ENCODE results near the gene IGF2BP3.
A peak's percentile ranks its signal among the peaks of the same experiment; 100 is the strongest.

The IGF2BP3 gene

GRCh38 chr7:23471106-23471859 is 992 bp upstream of the IGF2BP3 start:
- peak; percentile 97 for DNase-seq

DNA sequence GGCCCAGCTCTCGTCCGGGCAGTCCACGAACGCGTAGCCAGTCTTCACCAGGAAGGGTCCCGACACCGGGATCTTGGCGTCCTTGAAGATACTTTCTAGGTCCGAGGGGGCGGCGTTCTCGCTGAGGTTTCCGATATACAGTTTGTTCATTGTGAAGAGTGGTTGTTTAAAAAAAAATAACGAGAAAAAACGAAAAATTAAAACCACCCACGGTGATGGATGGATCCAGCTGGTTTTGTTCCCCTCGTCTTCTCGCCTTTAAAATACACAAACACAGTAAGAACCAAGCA is 385 bp downstream of the IGF2BP3 start:
- peak; percentile 55 for DNase-seq

DNA sequence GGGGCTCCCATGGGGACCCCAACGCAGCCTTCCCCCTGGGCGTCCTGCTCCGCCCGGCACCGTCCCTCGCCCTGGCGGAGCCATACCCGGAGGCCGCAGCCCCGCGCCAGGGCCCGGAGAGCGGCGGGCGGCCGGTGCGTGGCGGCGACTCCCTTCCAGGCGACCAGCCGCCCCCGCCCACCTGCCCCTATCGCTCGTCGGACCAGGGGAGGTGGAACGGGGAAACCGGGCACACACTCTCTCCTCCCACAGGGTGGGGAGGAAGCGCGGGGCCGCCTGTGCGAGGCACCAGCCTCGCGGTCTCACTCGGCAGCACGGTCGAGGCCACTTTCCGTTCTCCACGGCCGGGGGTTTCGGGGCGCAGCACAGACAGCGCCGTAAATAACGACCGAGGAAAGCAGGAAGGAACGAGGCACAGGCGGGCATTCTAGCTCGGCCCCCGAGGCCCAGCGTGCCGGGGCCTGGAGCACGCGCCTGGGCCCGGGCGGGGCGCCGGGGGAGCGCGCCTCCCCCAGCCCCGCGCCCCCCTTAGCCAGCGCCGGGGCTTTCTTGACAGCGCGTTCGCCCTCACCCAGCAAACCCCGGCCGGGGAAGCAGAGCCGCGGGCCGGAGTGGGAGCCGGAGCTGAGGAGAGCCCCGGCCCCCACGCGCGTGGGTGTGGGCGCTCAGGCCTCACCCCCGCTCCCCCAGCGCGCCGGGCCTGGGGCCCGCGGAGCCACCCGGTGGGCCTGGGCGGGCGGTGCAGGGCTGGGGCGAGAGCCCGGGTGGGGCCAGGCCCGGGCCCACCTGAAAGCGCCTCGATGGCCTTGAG is 936 bp downstream of the IGF2BP3 start:
- DNase-seq, result peak; percentile 45

DNA sequence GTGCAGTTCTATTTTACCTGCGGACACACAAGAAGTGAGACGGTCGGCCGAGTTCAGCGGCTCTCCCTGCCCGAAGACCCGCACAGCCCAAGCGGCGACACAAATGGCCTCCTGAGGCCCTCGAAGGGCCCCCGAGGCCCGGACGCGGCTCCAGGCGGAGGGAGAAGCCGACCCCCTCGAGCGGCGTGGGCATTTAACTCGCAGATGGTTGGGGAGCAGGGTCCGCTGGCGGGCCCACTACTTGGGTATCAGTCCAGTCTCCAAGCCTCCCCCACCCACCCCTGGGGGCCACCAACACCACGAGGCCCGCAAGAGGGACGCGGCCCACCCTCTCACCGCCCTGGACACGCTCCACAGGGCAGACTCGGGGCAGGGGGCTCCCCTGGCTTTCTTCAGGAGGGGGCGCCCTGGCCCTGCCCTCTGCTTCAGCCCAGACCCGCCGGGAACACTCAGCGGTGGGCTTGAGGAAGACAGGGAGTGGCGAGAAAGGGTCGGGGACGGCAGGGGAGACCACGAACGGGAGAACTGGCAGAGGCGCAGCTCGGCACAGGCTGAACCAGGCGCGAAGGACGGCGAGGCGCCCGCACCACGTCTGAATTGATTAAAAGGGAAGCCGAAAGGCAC is 1.7 kb downstream of the IGF2BP3 start:
- peak; percentile 62 for DNase-seq

GRCh38 chr7:23467806-23468525 is 2.3 kb downstream of the IGF2BP3 start:
- peak; percentile 67 for DNase-seq

DNA sequence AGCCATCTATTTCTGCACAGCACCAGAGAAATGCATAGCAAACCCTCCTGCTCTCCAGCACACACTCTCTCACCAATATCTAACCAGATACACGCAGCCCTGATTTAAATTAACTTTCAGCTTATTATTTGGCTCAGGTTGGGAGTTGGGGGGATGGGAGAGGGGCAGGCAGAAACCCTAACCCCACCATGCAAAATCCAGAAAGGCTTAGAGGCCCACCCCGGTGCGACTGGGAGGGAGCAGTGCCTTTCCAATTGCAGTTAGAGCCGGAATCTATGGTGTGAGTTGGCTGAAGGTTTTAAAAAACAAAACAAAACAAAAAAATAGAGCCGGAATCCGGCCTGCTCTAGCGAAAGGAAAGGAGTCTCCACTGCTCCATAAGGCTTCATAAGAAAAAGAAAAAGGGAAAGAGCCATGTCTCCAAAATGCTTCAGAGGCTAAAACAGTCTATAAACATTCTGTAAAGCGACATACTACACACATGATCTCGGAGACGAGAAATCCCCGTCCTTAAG is 2.9 kb downstream of the IGF2BP3 start:
- peak; percentile 63 for DNase-seq

- no peak for DNase-seq
These were observed 7.4 kb downstream of the IGF2BP3 start for GRCh38 chr7:23462846-23463245.

DNA sequence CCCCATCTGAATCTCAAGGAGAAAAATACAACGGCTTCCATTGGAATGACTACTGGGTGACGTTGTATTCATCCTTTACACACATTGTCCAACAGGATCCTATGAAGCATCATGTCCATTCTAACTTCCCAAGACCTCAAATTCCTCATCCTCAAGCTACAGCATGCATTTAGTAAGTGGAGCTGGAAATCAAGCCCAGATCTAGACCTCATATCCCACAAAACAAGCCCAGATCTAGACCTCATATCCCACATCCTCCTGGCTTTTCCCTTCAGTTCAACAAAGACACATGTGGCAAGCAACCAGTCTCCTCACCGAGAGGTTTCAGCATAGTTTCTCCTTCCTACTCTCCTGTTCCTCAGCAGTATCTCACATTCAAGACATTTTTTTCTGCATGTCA is 12.2 kb downstream of the IGF2BP3 start:
- DNase-seq, result no peak

DNA sequence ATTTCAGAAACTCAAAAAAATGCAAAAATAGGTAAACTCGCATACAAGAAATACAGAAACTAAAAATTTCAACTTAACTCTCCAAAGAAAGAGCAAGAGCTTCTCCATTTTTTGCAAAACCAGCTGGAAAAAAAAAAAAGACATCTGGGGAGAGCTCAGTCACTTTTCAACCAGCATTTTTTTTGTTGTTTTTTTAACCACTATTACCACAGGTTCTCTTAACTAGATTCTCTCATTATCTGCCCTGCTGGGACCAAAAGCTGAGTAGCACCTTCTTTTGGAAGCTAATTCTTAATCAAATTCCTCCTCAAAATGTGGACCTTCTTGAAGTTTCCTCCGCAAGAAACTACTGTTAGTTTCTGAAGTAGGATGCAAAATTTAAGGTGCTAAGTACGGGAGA is 14.2 kb downstream of the IGF2BP3 start:
- DNase-seq, result no peak

- peak; percentile 78 for DNase-seq
These were observed 15.3 kb downstream of the IGF2BP3 start for GRCh38 chr7:23454881-23455526.

GRCh38 chr7:23450518-23450917 is 19.8 kb downstream of the IGF2BP3 start:
- peak; percentile 11 for DNase-seq

- DNase-seq, result no peak
These were observed 20.4 kb downstream of the IGF2BP3 start for GRCh38 chr7:23449941-23450340.

DNA sequence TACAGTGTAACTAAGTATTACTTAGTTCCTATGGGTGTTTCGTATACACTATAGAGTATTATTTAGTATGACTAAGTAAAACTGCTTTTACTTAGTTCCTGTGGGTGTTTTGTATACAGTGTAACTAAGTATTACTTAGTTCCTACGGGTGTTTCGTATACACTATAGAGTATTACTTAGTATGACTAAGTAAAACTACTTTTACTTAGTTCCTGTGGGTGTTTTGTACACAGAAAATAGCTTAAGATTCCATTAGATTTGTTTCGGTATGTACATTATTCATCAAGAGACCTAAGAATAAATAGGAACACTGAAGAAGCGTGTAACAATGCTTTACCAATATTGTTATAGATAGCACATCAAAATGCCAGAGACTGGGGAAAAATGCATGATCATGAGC is 25.0 kb downstream of the IGF2BP3 start:
- no peak for DNase-seq

GRCh38 chr7:23443974-23444373 is 26.3 kb downstream of the IGF2BP3 start:
- DNase-seq, result no peak

DNA sequence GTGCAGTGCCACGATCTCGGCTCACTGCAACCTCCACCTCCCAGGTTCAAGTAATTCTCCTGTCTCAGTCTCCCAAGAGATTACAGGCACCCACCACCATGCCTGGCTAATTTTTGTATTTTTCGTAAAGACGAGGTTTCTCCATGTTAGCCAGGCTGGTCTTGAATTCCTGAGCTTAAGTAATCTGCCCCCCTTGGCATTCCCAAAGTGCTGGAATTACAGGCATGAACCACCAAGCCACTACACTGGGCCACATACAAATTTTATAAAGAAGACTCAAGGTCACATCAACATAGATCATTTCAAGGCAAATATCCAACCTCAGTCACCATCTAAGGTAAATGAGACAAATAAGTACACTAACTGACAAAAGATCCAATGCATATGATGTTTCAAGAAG is 32.1 kb downstream of the IGF2BP3 start:
- no peak for DNase-seq

DNA sequence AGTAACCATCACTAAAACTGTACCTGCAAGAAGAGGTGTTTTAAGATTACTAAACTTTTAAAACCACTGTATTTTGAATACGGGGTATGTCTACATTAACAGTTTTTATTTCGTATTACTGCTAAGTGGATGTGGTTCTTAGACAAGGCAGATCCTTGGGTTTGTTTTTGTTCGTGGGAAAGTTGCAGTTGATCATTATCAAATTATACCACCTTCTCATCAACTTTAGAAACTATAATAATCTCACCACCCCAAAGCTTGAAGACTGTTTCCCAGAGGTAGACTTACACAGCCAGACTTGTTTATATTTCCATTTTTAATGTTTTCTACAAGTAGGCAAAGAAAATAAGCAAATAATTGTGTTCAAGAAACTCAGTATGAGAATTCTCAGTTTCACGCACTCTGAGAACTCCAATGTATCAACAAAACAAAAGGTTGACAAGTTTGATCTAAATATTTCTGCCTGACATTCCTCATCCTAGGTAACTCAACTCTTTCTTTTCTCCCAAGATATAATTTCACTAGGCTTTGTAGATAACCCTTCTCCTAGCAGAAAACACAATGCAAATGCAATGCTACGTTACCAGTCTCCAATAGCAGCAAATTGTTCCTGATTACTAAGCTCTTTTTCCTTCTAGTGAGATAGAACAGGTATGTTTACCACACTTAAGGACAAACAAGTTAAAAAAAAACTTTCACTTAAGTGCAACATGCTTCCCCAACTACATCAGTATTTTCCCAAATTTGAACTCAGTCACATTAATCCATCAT is 36.0 kb downstream of the IGF2BP3 start:
- no peak for DNase-seq

GRCh38 chr7:23431702-23432199 is 38.5 kb downstream of the IGF2BP3 start:
- no peak for DNase-seq

DNA sequence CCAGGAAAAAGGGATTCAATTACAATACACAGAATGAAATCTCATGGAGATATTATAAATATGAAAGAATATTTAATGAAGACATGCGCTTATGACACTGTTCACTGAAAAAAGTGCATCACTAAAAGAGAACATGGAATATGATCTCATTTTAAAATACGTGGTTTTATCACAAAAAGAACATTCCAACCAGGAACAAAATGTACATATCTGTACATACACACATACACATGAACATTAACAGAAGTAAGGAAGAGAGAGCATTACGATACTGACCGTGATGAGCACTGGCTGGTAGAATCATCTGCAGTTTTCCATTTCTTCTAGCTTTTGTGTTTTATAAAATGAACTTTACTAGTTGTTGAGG is 39.4 kb downstream of the IGF2BP3 start:
- DNase-seq, result no peak

- no peak for DNase-seq
These were observed 43.4 kb downstream of the IGF2BP3 start for GRCh38 chr7:23426876-23427275.

DNA sequence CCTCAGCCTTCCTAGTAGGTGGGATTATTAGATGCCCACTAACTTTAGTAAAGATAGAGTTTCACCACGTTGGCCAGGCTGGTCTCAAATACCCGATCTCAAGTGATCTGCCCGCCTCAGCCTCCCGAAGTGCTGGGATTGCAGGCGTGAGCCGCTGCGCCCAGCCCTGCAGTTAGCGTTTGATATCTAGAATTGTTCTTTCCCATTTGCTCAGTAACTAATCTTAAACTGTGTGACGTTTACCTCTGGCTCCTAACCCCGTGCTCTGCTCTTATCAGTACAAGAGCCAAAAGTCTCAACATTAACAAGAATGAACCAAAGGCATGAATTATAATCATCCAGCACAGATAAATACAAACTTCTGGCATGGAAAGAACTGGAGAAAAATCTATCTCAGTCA is 47.4 kb downstream of the IGF2BP3 start:
- DNase-seq, result no peak

DNA sequence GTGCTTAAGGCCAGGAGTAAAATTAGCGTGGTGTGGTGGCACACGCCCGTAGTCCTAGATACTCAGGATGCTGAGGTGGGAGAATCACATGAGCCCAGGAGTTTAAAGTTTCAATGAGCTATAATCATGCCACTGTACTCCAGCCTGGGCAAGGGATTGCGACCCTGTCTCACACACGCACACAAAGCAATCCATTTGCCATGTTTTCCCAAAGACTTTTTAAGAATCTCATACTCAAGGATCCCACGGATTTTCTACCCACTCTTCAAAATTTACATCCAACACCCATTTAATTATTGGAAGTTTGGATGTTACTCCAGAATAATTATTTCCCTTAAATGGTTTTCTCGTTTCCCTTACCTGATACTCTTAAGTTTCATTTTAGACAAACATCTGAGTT is 47.9 kb downstream of the IGF2BP3 start:
- no peak for DNase-seq

- DNase-seq, result no peak
These were observed 50.4 kb downstream of the IGF2BP3 start for GRCh38 chr7:23419845-23420244.

All from NCI-H82 (cell line).